Measurements from ENCODE around the gene PAEP. TPM values are rescaled to one million over a fixed set of nuclear protein-coding genes. Genes with fewer than 3 reads are reported as not detected.

PAEP gene
- total and polyA plus RNA-seq, 12 donors, result not detected

GRCh38 chr9:135604437-135605237, 43.1 kb downstream of the PAEP start:
- intact Hi-C loops (cut with DNase I), result loop anchor here in 6 of 10 donors (5.0 to 10.0 kb wide), 3 partner anchors 518 to 680 kb away; no protein-coding TSS in a partner anchor
- no peaks in the 10 kb centered on the region for H3K9me3 ChIP-seq
- peaks cover 0 to 19% (median 7%) of the 10 kb centered on the region in 7 donors for H3K27me3 ChIP-seq
- H3K4me3 ChIP-seq, result no peak overlapping the region
- no peak overlapping the region for H3K27ac ChIP-seq
- DNase-seq (no peak), ATAC-seq (no peak)
- H3K36me3 ChIP-seq, result no peaks in the 10 kb centered on the region
- no peaks in the 10 kb centered on the region for H3K4me1 ChIP-seq
- 76 to 78% methylated on average over 31 of the region's 31 CpGs for WGBS, 2 donors
- TF ChIP-seq CTCF (IDR thresholded peaks at IDR 0.05), result no peak

GRCh38 chr9:135605238-135605781, 43.8 kb downstream of the PAEP start:
- no peak overlapping the region for H3K27ac ChIP-seq
- TF ChIP-seq CTCF (IDR thresholded peaks at IDR 0.05), result no peak
- no peaks in the 10 kb centered on the region for H3K9me3 ChIP-seq
- H3K4me1 ChIP-seq, result no peaks in the 10 kb centered on the region
- intact Hi-C loops (cut with DNase I), result loop anchor here in 5 of 10 donors (10.0 kb wide), 2 partner anchors 519 to 679 kb away; no protein-coding TSS in a partner anchor
- DNase-seq, result no peak
- no peaks in the 10 kb centered on the region for H3K36me3 ChIP-seq
- H3K27me3 ChIP-seq, result peaks cover 0 to 18% (median 6%) of the 10 kb centered on the region in 7 donors
- 67 to 76% methylated on average over 14 of the region's 14 CpGs for whole genome bisulfite sequencing, 2 donors
- no peak overlapping the region for H3K4me3 ChIP-seq
- ATAC-seq, result no peak

GRCh38 chr9:135606885-135607259, 45.3 kb downstream of the PAEP start:
- Histone ChIP-seq H3K4me1 (no peaks in the 10 kb centered on the region), H3K4me3 (no peak overlapping the region), H3K27me3 (peaks cover 0 to 22% (median 5%) of the 10 kb centered on the region in 7 donors), H3K36me3 (no peaks in the 10 kb centered on the region), H3K27ac (no peak overlapping the region), H3K9me3 (no peaks in the 10 kb centered on the region)
- ATAC-seq (no peak), DNase-seq (no peak)
- no peak for TF ChIP-seq CTCF (IDR thresholded peaks at IDR 0.05)
- WGBS, 2 donors, result 87% methylated on average over 11 of the region's 11 CpGs
- intact Hi-C loops (cut with DNase I), result loop anchor here in 5 of 10 donors (10.0 kb wide), 2 partner anchors 518 to 678 kb away; no protein-coding TSS in a partner anchor

GRCh38 chr9:135607401-135608293, 46.1 kb downstream of the PAEP start:
- Histone ChIP-seq H3K36me3 (no peaks in the 10 kb centered on the region), H3K27ac (no peak overlapping the region), H3K4me3 (no peak overlapping the region), H3K9me3 (no peaks in the 10 kb centered on the region), H3K4me1 (no peaks in the 10 kb centered on the region), H3K27me3 (peaks cover 0 to 24% (median 8%) of the 10 kb centered on the region in 7 donors)
- intact Hi-C loops (cut with DNase I), result loop anchor here in 5 of 10 donors (10.0 kb wide), 2 partner anchors 517 to 677 kb away; no protein-coding TSS in a partner anchor
- no peak for TF ChIP-seq CTCF (IDR thresholded peaks at IDR 0.05)
- DNase-seq (no peak), ATAC-seq (no peak)
- WGBS, 2 donors, result 70% methylated on average over 25 of the region's 25 CpGs
